Measurements from ENCODE around the gene BET1. TPM values are rescaled to one million over a fixed set of nuclear protein-coding genes. Genes with fewer than 3 reads are reported as not detected.
"Not testable (repeated sequence)": the region's sequence is repeated elsewhere in the genome, so short reads cannot be mapped to it uniquely, and the experiment has no call there.

BET1 gene
- polyA plus RNA-seq, 3 donors: 41.3 to 46.6 (median 43.5) TPM

GRCh38 chr7:94029976-94030375 is 25.8 kb upstream of the BET1 start:
- no peak for DNase-seq

GRCh38 chr7:94028768-94029167 is 24.6 kb upstream of the BET1 start:
- no peak for DNase-seq

- not testable (repeated sequence) for DNase-seq
These were observed 22.5 kb upstream of the BET1 start for GRCh38 chr7:94026619-94027018.

GRCh38 chr7:94022550-94022949 is 18.4 kb upstream of the BET1 start:
- no peak for DNase-seq

- no peak for DNase-seq
These were observed 12.6 kb upstream of the BET1 start for GRCh38 chr7:94016786-94017185.

- DNase-seq: no peak
These were observed 11.4 kb upstream of the BET1 start for GRCh38 chr7:94015538-94015937.

GRCh38 chr7:94012746-94013145 is 8.6 kb upstream of the BET1 start:
- no peak for DNase-seq

- DNase-seq: no peak
These were observed 7.7 kb upstream of the BET1 start for GRCh38 chr7:94011714-94012353.

GRCh38 chr7:94008537-94008936 is 4.4 kb upstream of the BET1 start:
- no peak for DNase-seq

- DNase-seq: no peak
These were observed 1.6 kb upstream of the BET1 start for GRCh38 chr7:94005753-94006152.

GRCh38 chr7:94003446-94004023 is 620 bp downstream of the BET1 start:
- DNase-seq: no peak

GRCh38 chr7:94001396-94001795 is 2.8 kb downstream of the BET1 start:
- DNase-seq: no peak

GRCh38 chr7:93997868-93998267 is 6.3 kb downstream of the BET1 start:
- no peak for DNase-seq

GRCh38 chr7:93992421-93993110 is 11.6 kb downstream of the BET1 start:
- no peak for DNase-seq

GRCh38 chr7:93987297-93987696 is 16.9 kb downstream of the BET1 start:
- no peak for DNase-seq

- no peak for DNase-seq
These were observed 19.1 kb downstream of the BET1 start for GRCh38 chr7:93985101-93985500.

GRCh38 chr7:93984024-93984423 is 20.1 kb downstream of the BET1 start:
- no peak for DNase-seq

GRCh38 chr7:93981480-93981874 is 22.7 kb downstream of the BET1 start:
- DNase-seq: no peak

GRCh38 chr7:93980744-93981479 is 23.2 kb downstream of the BET1 start:
- no peak for DNase-seq

GRCh38 chr7:93977211-93977950 is 26.8 kb downstream of the BET1 start:
- DNase-seq: no peak

- no peak for DNase-seq
These were observed 31.0 kb downstream of the BET1 start for GRCh38 chr7:93973134-93973533.
